Dermis microvascular lymphatic vessel endothelial cell (primary cell): Measurements from ENCODE around the gene ENG. TPM values are rescaled to one million over a fixed set of nuclear protein-coding genes. Genes with fewer than 3 reads are reported as not detected.
"Not testable (repeated sequence)": the region's sequence is repeated elsewhere in the genome, so short reads cannot be mapped to it uniquely, and the experiment has no call there.

ENCODE experiments used
- DNase-seq, 2 donors: peaks; one replicate each; pipeline versions ENCODE4 v3.0.0 to v3.0.0-alpha.2; 2010; ENCODE audit warnings: low read depth in 2 of 2
- total RNA-seq: library from RNA; depleted of rRNA; stranded (reverse); fragments of >200 nt; gene quantifications from 2 replicates; pipeline ENCODE4 v1.2.1, GENCODE V29; 2014

Gene ENG
- total RNA-seq, 1 donor from 2014 or later, result 30.0 TPM

GRCh38 chr9:127794001-127794791 lies 60.3 kb downstream of the ENG start:
- DNase-seq, result no peak

DNA sequence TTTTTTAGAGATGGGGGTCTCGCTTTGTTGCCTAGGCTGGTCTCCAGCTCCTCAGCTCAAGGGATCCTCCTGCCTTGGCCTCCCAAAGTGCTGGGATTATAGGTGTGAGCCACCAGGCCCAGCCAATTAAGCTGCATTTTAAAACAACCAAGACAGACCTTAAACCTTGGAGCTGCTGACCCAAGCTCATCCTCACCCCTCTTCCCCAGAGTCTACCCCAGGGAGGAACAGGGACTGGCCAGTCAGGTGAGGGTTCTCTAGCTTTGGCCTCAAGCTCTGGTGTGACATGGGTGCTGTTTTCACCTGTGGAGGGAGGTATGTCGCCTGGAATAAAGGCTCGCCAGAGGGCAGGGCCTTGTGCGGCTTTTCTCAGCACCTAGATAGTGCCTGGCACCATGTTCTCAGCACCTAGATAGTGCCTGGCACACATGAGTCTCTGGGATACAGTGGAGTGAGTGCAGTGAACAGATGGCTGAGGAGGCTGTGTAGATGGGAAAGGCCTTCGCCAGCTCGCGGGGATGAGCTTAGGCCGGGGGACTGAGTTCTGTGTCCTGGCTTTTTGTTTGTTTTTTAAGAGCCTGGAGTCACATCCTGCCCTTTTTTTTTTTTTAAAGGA lies 61.3 kb downstream of the ENG start:
- peak; percentile 36 to 52 for DNase-seq

DNA sequence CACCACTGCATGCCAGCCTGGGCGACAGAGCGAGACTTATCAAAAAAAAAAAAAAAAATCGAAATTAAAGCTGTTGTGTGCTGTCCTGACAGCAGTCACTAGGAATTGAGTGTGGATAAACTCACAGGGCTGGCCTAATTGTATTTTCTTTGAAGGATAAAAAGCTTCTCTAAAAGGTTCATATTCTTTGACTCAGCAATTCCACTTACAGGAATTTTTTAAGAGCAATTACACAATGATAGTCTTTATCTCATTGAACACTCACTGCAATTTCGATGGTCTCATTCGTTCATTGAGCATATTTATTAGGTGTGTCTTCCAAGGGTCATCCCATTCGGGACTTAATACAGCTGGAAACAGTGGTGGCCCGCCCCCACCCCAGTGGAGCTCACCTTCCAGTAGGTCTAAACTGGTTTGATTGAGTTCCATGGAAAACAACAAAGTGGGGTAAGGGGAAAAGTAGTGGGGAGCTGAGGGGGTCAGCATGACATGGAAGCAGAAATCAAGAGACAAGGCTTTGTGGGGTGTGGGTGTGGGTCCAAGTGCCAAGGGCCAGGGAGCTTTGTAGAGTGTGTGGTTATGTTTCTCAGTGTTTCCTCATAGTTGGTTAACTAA lies 61.9 kb downstream of the ENG start:
- no peak for DNase-seq

DNA sequence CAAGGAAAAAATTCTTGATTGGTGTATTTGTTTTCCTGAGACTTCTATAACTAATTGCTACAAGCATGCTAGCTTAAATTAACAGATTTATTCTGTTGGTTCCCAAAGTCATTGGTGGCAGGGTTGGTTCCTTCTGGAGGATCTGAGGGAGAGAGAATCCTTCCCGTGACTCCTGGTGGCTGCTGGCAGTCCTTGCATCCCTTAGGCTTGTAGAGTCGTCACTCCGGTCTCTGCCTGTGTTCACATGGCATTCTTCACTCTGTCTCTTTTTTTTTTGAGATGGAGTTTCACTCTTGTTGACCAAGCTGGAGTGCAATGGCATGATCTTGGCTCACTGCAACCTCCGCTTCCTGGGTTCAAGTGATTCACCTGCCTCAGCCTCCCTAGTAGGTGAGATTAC lies 63.4 kb downstream of the ENG start:
- DNase-seq, result no peak

DNA sequence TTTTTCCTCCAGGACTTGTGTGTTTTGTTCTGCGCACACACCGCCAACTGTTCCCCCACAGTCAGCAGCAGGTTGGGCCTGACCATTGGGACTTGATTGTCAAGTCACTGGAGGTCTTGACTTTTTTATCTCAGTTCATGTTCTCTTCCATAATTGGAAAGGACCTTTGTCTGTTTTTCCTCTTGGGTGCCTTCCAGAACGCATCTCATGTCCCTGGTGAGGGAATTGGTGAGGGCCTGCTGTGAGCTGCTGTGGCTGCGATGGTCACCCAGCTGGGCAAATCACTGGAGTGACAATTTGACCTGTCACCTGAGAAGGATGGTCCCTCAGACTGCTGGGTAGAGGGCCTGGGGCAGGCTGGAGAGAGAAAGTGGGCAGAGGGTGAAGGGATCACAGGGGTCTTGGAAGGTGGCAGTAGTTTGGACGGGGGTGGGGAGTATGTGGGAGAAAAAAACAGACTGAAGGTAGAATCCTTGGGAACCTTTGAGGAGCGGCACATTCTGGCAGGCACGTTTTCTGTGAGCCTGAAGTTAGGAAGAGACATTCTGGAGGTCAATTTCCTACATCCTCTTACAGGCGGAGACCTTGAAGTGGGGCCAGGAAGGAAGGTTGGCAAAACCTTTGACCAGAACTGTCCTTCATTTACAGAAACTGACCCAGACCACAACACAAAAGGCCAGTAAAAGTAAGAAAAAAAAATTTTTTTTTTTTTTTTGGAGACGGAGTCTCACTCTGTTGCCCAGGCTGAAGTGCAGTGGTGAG lies 64.2 kb downstream of the ENG start:
- DNase-seq, result no peak

GRCh38 chr9:127789179-127789578 lies 65.3 kb downstream of the ENG start:
- DNase-seq, result no peak

- no peak for DNase-seq
These were observed 66.0 kb downstream of the ENG start for GRCh38 chr9:127788337-127789011.

DNA sequence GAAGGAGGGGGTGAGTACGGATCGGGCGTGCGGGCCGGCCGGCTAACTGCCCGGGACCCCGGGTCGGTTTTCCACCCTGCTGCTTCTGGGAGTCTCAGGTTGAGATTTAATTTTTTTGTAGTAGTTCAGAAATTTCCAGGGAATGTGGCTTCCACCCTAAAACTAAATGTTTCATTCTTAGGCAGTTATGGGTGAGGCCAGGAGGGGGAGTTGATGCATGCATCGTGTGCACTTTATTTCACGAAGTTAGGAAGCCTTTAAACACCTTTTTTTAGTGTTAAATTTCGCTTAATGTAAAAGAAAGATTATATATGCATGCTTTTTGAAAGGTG lies 67.7 kb downstream of the ENG start:
- peak in 1 of 2 donors; percentile 42 for DNase-seq

- DNase-seq, result peak; percentile 70 to 93
These were observed 68.3 kb downstream of the ENG start, which contains the start of gene CDK9 for GRCh38 chr9:127785933-127786772. TSS of gene CDK9 (plus strand) at chr9:127786034. CDS start at chr9:127786149, 115 bp downstream.

GRCh38 chr9:127785023-127785932 lies 69.2 kb downstream of the ENG start:
- peak; percentile 62 to 86 for DNase-seq

DNA sequence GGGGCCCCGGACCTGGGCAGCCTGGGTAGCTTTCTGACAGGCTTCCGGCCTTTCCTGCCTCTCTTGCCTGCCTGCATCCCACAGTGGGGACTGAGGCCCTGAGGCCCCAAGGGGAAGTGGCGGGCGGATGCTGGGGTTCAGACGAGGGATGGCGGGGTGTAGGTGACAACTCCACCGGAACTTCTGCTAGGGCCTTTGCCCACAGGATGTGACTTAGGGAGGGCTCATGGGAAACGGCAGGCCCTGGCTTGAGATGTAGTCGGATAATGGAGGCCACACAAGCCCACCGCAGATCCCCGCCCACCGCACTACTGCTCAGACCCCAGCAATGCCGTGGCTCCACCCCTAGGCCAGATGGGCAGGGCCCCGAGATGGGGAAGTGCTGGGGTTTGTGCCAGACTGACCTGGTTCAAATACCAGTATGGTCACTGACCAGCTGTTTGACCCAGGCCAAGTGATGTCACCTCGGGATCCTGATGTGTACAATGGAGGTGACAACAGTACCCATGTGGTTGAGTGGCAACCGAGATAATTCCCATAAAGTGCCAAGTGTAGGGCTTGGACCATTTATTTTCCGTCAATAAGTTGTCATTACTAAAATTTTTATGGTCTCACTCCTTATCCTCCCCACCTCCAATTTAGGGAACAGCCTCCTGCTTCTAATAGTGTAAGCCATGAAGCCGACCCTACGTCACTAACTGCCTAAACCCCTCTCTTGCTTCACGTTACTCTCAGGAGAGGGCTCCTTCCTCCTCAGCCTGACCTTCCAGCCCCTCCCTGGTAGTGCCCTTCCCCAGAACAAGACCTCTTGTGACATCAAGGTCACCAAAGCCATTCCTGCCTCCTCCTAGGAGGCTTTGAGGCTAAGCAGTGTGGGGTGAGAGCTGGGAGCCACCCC lies 71.1 kb downstream of the ENG start:
- peak; percentile 59 to 84 for DNase-seq

GRCh38 chr9:127781806-127782205 lies 72.7 kb downstream of the ENG start:
- DNase-seq, result peak in 1 of 2 donors; percentile 49

DNA sequence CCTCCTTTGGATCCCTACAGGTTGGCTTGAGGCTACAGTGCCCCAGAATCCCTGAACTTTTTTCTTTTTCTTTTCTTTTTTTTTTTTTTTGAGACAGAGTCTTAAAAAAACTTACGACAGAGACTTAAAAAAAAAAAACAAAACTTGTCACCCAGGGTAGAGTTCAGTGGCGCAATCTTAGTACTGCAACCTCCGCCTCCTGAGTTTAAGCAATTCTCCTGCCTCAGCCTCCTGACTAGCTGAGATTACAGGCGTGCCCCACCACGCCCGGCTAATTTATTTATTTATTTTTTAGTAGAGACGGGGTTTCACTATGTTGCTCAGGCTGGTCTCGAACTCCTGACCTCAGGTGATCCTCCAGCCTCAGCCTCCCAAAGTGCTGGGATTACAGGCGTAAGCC lies 73.5 kb downstream of the ENG start:
- not testable (repeated sequence) for DNase-seq

DNA sequence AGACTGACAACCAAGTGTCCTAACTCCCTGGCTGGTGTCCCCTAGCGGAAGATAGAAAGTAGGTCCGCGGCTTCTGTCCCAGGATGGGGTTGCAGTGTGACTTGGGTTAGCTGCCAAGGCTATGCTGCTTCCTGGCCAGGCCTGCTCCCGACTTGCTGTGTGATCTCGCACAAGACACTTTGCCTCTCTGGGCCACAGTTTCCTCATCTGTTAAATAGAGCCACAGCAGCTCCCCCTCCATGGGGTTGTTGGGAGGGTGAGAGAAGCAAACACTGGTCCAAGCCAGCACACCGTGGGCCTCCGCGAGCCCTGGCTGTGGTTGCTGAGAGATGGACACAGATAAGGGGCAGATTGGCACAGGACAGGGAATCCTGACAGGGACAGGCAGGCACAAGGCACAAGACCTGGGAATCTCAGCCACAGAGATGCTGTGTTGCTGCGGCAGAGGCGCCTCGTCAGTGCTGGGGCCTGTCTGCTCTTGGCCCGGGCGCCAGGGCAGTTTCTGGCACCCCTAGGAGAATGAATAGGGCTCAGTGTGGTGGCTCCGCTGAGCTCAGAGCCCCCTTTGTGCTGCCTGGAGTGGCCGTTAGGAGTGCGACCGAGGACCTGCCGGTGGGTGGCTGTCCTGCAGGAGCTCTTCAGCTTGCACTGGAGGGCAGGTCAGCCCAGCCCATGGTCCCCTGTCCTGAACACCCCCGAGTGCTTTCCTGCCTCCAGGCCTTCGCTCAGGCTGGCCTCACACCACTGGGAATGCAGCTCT lies 74.2 kb downstream of the ENG start:
- no peak for DNase-seq

DNA sequence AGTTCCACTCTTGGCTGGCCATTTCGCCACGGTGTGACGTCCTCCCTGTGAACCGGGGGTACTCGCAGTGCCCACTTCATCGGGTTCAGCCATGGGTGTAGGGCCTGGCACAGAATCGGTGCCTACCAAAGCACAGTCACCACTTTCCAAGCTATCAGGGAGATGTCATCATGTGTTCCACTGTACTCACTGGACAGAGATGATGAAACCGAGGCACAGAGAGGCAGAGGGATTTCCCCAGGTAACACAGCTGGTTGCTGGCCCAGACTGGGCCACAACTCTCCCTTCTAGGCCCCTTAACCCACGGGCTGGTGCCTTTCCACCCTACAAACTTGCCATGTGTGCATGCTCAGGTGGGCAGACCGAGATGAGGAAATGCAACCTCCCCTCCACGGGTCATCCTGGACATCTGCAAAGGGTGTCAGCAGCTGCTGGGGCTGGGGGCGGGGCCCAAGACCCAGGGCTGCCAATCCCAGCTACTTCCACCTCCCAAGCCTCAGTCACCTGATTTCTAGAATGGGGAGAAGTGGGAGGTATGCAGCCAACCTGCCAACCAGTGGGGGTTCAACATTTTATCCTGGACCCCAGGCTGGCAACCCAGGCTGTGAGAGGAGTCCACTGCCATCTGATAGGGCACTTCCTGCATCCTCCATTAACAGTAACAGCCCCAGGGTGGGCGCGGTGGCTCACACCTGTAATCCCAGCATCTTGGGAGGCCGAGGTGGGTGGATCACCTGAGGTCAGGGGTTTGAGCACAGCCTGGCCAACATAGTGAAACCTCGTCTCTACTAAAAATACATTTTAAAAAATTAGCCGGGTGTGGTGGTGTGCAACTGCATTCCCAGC lies 75.1 kb downstream of the ENG start:
- DNase-seq, result no peak

DNA sequence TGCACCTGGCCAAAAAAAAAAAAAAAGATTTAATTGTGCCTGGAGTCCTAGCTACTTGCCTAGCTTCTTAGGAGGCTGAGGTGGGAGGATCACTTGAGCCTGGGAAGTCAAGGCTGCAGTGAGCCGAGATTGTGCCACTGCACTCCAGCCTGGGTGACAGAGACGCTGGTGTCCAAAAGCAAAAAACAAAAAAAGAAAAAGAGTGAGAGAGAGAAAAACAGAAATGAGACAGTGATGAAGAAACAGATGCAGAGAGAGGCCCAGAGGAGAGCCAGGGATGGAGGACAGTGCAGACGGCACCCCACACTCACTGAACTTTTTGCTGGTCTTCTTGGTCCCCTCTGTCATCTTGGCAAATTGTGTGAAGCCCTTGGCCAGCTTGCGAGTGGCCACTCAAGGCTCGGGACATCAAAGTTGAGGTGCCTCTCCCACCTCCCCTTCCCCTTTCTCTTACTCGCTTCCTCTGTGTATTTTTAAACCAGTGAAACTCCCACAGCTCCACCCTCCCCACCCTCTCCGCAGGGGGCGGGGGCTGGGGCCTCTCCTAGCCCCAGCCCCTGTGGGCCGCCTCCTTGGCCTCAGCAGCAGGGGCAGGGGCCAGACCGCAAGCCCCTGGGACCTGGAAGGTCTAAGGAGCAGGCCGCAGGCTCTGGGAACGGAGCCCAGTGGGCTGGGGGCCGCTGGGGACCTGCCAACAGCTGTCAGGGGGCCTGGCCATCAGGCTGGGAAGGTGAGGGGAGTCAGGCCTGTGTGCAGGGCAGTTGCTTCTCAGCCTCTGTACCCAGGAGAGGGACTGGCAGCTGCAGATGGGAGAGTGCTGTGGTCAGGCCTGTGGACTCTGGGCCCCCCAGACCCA lies 76.0 kb downstream of the ENG start, which contains the start of gene SH2D3C:
Gene SH2D3C (minus strand): TSS at position 387 of the 856 bp plus-strand sequence. CDS start 39 bp downstream, at position 348.
- DNase-seq, result no peak
